ENCODE data around the gene NUP214. TPM values are rescaled to one million over a fixed set of nuclear protein-coding genes. Genes with fewer than 3 reads are reported as not detected.
A peak's percentile ranks its signal among the peaks of the same experiment; 100 is the strongest.

Gene NUP214
- total and polyA plus RNA-seq, 7 donors: 11.8 to 28.1 (median 20.1) TPM

- intact Hi-C loops (cut with DNase I): loop anchor here in 1 of 2 donors (5.0 kb wide), 1 partner anchor 98 kb away; no protein-coding TSS in a partner anchor
- Histone ChIP-seq H3K36me3 (ENCODE audit: insufficient read depth in 1 of 2, low read depth in 1 of 2) (no peaks in the 10 kb centered on the region), H3K27ac (peak overlapping the region; percentile 98), H3K4me3 (peak overlapping the region; percentile 70), H3K4me1 (peaks cover 62% of the 10 kb centered on the region), H3K27me3 (ENCODE audit: insufficient read depth in 3 of 3, low read length in 2 of 3) (no peaks in the 10 kb centered on the region), H3K9me3 (no peaks in the 10 kb centered on the region)
- no peak for TF ChIP-seq CTCF (IDR thresholded peaks at IDR 0.05)
- 16 to 30% (median 17%) methylated on average over 18 of the region's 18 CpGs for WGBS, 3 donors
- ATAC-seq (peak; percentile 38 to 68 (median 64)), DNase-seq (peak; percentile 61 to 83)
Measured at GRCh38 chr9:131274674-131275331, 149.4 kb downstream of the NUP214 start.

DNA sequence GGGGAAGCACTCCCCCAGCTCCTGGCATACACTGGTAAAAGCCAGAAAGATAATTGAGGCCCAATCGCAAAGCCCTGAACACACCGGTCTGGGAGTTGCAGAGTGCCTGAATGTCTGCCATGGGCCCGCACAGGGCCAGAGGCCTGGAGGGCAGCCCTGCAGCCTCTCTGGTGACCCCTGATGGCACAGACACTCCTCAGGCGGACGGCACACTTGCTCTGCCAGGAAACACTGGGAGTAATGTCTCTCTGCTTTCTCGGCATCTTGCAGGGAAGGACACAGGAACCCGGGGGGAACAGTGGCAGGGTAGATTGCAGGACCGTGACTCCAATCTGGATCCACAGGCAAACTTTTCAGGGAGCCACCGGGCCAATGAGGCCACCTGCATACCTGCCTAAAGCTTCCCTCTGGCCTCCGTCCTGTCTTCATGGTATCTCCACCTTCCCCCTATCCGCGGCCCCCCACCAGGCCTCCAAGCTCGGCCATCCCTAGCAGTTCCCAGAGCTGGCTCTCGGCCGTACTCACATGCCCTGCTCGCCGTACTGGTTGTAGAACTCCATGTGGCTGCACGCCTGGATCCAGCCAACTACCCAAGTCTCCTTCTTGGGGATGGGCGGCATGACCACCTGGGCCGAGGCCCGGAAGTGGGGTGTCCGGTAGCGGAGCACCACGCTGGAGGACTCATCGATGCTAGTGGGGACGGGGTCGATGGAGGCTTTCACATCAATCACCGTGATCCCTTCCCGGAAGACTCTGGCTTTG is 150.1 kb downstream of the NUP214 start:
- TF ChIP-seq CTCF (IDR thresholded peaks at IDR 0.05): peak; percentile 34
- intact Hi-C loops (cut with DNase I): loop anchor here in 1 of 2 donors (5.0 kb wide), 1 partner anchor 98 kb away; no protein-coding TSS in a partner anchor
- Histone ChIP-seq H3K36me3 (ENCODE audit: insufficient read depth in 1 of 2, low read depth in 1 of 2) (no peaks in the 10 kb centered on the region), H3K4me3 (peak overlapping the region; percentile 70), H3K27ac (peak overlapping the region; percentile 98), H3K9me3 (no peaks in the 10 kb centered on the region), H3K27me3 (ENCODE audit: insufficient read depth in 3 of 3, low read length in 2 of 3) (no peaks in the 10 kb centered on the region), H3K4me1 (peaks cover 55% of the 10 kb centered on the region)
- DNase-seq: peak; percentile 54 to 85
- 8 to 27% (median 13%) methylated on average over 29 of the region's 29 CpGs for WGBS, 3 donors
- ATAC-seq: peak; percentile 49 to 72 (median 70)

DNA sequence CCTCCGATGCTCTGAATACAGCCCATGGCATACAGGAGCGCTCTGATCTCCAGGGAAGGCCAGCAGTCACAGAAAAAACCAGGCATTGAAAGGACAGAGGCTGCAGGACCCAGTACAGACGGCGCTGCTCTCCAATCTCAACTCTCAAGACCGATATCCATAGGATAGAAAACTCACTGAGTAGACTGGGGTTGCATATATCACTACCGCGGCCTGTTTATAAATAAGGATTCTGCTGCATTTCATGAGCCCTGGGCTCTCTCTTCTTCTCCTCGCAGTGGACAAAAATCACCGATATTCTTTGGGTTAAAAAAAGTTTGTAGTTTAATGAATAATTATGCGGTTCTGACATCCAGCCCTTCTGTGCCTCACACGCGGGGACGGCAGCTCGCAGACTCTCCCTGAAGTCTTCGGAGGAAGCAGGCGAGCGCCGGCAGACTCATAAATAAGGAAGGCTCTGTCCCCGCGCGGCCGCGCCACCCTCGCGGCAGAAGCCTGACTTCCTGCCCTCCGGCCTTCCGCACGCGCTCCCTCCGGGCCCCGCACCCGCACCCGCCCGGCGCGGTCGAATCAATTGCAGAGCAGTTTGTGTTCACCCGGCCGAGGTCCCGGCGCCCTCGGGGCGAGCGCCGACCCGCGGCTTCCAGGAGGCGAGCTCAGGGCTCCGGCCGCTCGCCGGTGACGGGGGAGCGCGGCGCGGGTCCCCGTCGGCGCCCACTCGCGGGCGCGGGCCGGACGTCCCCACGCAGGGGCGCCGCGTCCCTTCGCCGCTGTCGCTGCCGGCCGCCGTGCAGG is 150.9 kb downstream of the NUP214 start, which contains the start of gene FAM78A:
FAM78A (minus strand) TSS at position 417 of the 795 bp plus-strand sequence; CDS start at position 86, 331 bp downstream.
- peak; percentile 10 for TF ChIP-seq CTCF (IDR thresholded peaks at IDR 0.05)
- Histone ChIP-seq H3K27me3 (ENCODE audit: insufficient read depth in 3 of 3, low read length in 2 of 3) (no peaks in the 10 kb centered on the region), H3K4me3 (peak within 1 kb of the TSS; percentile 70), H3K4me1 (peaks cover 47% of the 10 kb centered on the region), H3K36me3 (ENCODE audit: insufficient read depth in 1 of 2, low read depth in 1 of 2) (no peaks in the 10 kb centered on the region), H3K27ac (peak within 1 kb of the TSS; percentile 98), H3K9me3 (no peaks in the 10 kb centered on the region)
- ATAC-seq (peak in 2 of 4 donors; percentile 8 to 11), DNase-seq (peak; percentile 59 to 76)
- intact Hi-C loops (cut with DNase I): loop anchor here in 1 of 2 donors (5.0 kb wide), 1 partner anchor 99 kb away; no protein-coding TSS in a partner anchor
- WGBS, 3 donors: 4 to 13% (median 9%) methylated on average over 37 to 76 of the region's 76 CpGs

GRCh38 chr9:131276891-131277286 is 151.5 kb downstream of the NUP214 start:
- Histone ChIP-seq H3K27ac (peak overlapping the region; percentile 98), H3K36me3 (ENCODE audit: insufficient read depth in 1 of 2, low read depth in 1 of 2) (no peaks in the 10 kb centered on the region), H3K9me3 (no peaks in the 10 kb centered on the region), H3K4me3 (peak overlapping the region; percentile 70), H3K4me1 (peaks cover 42% of the 10 kb centered on the region), H3K27me3 (ENCODE audit: insufficient read depth in 3 of 3, low read length in 2 of 3) (no peaks in the 10 kb centered on the region)
- TF ChIP-seq CTCF (IDR thresholded peaks at IDR 0.05): no peak
- ATAC-seq (no peak), DNase-seq (no peak)
- intact Hi-C loops (cut with DNase I): loop anchor here in 1 of 2 donors (5.0 kb wide), 1 partner anchor 100 kb away; no protein-coding TSS in a partner anchor
- 0 to 1% (median 1%) methylated on average over 17 to 60 of the region's 60 CpGs for WGBS, 3 donors
